Ecto neural progenitor cell (in vitro differentiated cells): ENCODE measurements around the gene TSTD1.
"Not testable (repeated sequence)": the region's sequence is repeated elsewhere in the genome, so short reads cannot be mapped to it uniquely, and the experiment has no call there.

ENCODE experiments used
- DNase-seq: peaks from one replicate; pipeline ENCODE4 v3.0.0-alpha.2; 2018; ENCODE audit warnings: low spot score

Gene TSTD1

DNA sequence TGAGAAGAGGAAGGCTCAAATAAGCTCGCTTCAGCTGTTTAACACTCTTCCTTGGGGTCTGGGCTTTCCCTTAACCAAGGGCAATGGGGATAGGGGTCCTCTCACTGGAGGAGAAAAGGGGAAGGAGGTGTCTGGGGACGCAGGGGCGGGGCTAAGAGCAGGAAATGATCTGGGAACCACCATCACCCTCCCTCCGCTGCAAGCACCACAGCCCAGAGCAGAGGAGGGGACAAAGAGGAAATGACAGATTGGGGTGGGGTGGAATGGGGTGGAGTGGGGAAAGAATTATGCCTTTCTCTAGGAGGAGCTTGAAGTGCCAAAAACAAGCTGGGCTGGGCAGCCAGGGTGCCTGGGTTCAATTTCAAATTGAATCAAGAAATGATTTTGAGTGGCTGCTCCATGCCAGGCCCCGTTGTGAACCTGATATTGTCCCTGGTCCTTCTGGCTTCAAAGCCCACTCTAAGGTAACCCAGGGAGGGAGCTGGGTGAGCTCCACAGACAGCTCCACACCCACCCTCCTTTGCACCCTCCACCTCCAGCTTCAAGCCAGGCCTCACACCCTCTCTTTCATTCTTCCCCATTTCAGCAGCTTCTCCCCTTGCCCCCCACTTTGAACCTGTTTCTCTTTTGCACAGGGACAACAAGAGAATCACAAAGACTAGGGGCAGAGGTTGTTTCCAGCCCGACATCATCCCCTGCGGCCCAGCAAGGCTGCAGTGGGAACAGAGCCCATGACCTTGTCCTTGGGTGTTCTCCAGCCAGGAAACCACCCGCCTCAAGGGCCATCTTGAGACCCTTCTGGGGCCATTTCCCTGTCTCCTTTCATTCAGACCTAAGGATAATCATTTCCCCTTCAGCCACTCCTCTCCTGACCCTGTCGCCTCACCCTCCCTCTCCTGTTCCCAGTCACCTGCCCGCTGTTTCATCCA, 29.8 kb upstream of the TSTD1 start:
- no peak for DNase-seq

GRCh38 chr1:161066694-161067093, 27.9 kb upstream of the TSTD1 start:
- no peak for DNase-seq

GRCh38 chr1:161065681-161066080, 26.9 kb upstream of the TSTD1 start:
- DNase-seq: not testable (repeated sequence)

GRCh38 chr1:161063936-161064335, 25.2 kb upstream of the TSTD1 start:
- DNase-seq: not testable (repeated sequence)

DNA sequence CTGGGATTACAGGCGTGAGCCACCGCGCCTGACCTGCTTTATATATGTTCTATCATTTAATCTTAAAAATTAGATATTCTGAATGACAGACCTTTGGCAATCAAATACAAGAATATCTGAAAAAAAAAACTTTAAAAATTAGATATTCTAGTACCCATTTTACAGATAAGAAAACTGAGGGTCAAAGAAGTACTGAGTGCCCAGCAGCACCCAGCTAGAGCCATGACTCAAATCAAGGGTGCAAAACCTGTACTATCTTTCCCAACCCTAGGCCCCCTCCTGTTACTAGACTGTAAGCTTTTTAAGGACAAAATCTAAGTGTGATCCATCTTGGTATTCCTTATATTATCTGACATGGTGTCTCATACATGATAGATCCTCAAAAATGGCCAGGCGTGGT, 22.7 kb upstream of the TSTD1 start:
- DNase-seq: no peak

- no peak for DNase-seq
These were observed 20.5 kb upstream of the TSTD1 start for GRCh38 chr1:161059293-161059692.

GRCh38 chr1:161054805-161055204, 16.0 kb upstream of the TSTD1 start:
- no peak for DNase-seq

- no peak for DNase-seq
These were observed 15.5 kb upstream of the TSTD1 start for GRCh38 chr1:161054232-161054631.

- no peak for DNase-seq
These were observed 14.1 kb upstream of the TSTD1 start for GRCh38 chr1:161052899-161053298.

- no peak for DNase-seq
These were observed 12.5 kb upstream of the TSTD1 start for GRCh38 chr1:161051219-161051618.

DNA sequence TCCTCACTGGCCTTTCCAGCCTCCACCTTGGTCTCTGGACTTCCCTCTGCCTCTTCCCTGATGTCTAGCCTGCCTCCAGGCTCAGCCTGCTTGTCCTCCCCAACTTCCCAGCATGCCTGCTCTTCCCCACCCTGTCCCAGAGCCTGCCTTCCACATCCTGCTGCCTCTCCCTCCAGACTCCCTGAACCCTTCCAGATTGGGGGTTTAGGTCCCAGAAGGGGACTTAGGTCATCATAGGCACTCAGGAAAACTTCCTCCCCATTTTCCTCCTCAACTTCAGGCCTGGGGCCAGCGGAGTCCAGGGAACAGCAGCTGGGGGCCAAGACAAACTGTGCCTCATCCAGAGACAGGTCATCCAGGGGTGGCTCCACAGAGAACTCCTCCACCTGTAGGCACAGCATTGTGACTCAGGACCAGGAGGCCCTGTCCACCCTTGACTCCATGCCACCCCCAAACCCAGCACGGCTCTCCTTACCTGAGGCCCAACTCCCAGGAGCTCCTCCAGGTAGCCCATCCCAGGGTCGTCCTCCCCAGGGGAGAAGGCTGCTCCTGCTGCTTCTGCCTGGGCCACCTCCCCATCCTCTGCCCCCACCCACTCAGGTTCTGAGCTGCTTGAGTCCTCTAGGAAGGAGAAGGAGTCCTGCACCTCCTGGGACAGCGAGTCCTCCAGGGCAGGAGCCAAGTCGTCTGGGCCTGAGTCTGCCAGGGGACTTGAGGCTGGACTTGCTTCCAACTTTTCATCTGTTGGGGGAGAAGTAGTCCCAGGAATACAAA, 10.4 kb upstream of the TSTD1 start:
- DNase-seq: no peak

- DNase-seq: no peak
These were observed 9.0 kb upstream of the TSTD1 start for GRCh38 chr1:161047436-161048420.

DNA sequence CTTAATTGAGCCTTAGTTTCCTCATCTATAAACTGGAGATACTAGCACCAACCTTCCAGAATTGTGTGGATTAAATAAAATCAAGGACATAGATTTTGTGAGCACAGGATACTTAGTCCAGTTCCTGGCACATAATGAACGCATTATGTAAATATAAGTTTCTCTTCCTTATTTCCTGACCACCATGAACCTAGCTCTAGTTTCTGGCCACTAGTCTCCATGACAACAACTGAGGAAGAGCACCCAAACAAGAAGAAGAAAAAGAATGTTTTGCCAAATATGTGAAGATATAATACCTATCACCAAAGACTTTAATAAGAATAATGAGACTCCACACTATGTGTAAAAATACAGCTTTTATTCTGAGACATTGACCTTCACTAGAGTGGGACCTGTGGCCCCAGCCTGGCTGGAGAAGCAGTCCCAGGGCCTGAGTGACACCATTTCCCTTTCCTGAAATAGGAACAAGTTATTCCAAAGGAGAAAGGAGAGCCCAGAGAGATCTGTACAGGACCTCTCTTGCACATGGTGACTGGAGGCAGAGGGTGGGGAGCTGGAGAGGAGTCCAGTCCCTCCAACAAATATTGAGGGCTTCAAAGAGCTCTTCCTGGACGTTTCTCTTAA, 8.0 kb upstream of the TSTD1 start:
- no peak for DNase-seq

DNA sequence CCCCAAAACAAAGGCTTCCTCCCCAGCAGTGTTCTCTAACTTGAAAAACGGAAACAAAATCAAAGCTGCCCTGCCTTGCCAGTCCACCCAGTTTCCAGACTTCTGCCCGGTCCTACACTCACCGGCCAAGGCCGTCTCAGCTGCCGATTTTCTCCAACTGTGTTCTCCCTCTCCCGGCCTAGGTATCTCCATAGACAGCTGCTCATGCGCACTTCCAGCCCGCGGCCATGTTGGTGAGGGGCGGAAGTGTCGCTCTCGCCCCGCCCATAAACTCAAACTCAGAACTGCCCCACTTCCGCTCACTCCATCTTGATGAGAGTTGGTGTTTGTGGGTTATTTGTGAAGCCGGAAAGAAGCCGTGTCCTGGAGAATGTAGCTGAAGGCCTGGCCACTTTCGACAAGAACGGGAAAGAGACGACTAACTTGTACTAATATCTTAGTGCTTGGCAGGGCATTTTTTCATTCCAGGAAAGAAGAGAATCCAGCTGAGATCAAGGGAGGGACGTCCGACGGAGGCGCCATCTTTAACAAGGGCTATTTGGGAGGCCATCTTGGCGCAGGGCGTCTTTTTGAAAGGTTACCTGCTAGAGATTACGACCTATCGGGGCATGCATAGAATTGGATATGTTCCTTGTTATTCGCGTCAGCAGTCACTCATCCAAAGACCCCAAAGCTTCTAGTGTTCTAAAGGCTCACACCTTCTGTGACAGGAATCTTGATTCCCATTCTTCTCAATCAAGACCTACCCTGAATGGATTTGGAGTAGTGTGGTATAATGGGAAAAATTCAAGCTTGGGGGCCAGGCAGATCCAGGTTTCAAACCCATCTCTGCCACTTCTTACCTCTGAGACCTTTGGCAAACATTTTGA, 7.2 kb upstream of the TSTD1 start, which contains the start of gene USF1:
TSS of gene USF1 (minus strand) at position 242 of the 869 bp plus-strand sequence. CDS start 2,702 bp downstream, outside the sequence.
- peak; percentile 96 for DNase-seq

GRCh38 chr1:161044908-161045735, 6.4 kb upstream of the TSTD1 start:
- DNase-seq: peak; percentile 79

- no peak for DNase-seq
These were observed 5.8 kb upstream of the TSTD1 start for GRCh38 chr1:161044535-161044907.

DNA sequence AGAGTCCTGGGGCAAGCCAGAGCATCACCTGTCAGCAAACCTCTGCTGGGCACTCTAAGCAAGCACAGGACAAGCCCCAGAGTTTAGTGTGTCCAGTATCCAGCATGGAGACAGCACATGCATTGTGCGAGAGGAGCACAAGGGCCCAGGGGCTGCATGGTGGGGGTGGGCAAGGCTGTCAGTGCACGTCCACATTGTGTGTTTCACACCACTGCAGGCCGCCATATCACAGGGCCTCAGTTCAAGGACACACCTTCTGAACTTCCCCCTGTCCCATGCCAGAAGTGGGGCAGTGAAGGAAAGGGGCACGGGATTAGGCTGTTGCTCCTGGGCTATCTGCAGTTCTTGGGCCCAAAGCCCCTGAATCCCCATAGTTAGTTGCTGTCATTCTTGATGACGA, 782 bp upstream of the TSTD1 start:
- DNase-seq: no peak

GRCh38 chr1:161039154-161039545, 386 bp upstream of the TSTD1 start:
- no peak for DNase-seq
